Naive thymus-derived CD4-positive, alpha-beta T cell (primary cell): Measurements from ENCODE around the gene FGF3. TPM values are rescaled to one million over a fixed set of nuclear protein-coding genes. Genes with fewer than 3 reads are reported as not detected.

ENCODE experiments used
- ATAC-seq: fragments of 150-1000 bp; cut with Tn5 transposase; 2 replicates; pipeline ENCODE4 v1.10.0; 2021; ENCODE audit warnings: mild to moderate bottlenecking, moderate library complexity
- CTCF ChIA-PET: fragments of 350-600 bp; sonication (Branson Sonifier 250); formaldehyde crosslinking; loops from one replicate; lab custom pipeline; 2021; ENCODE audit warnings: antibody characterized with exemption; lab: Charles Lee
- POLR2A ChIA-PET: fragments of 350-600 bp; sonication (Branson Sonifier 250); formaldehyde crosslinking; loops from one replicate; lab custom pipeline; 2021; ENCODE audit warnings: antibody characterized with exemption, inconsistent platforms; lab: Charles Lee
- DNase-seq, 9 donors: peaks; one replicate each; pipeline versions ENCODE4 v3.0.0 to v3.0.0-alpha.2; 2020 to 2022; ENCODE audit warnings: mixed read lengths in 1 of 9
- H3K27ac ChIP-seq: one replicate; pipeline ENCODE4 v1.7.0; 2013; ENCODE audit warnings: mild to moderate bottlenecking, low read depth, low read length, moderate library complexity
- H3K27me3 ChIP-seq, 2 donors: one replicate each; pipeline ENCODE4 v1.7.0; 2013; ENCODE audit warnings: low read length in 2 of 2, mild to moderate bottlenecking in 2 of 2, moderate library complexity in 2 of 2; ENCODE audit not compliant: control insufficient read depth in 2 of 2, insufficient read depth in 2 of 2
- H3K36me3 ChIP-seq, 3 experiments: 1 replicate in 2 of 3; 2 replicates in 1 of 3; pipeline ENCODE4 v1.7.0; 2013; ENCODE audit warnings: low read length in 3 of 3, mild to moderate bottlenecking in 3 of 3, moderate library complexity in 1 of 3; ENCODE audit not compliant: insufficient read depth in 3 of 3, control insufficient read depth in 2 of 3
- H3K4me1 ChIP-seq, 2 donors: one replicate each; pipeline ENCODE4 v1.7.0; 2013; ENCODE audit warnings: low read length in 2 of 2, mild to moderate bottlenecking in 2 of 2, moderate library complexity in 1 of 2; ENCODE audit not compliant: control insufficient read depth in 2 of 2, insufficient read depth in 2 of 2
- H3K4me3 ChIP-seq: 2 replicates; pipeline ENCODE4 v1.7.0; 2013; ENCODE audit warnings: mild to moderate bottlenecking, low read length
- H3K9me3 ChIP-seq, 3 experiments: 1 replicate in 2 of 3; 2 replicates in 1 of 3; pipeline ENCODE4 v1.7.0; 2013; ENCODE audit warnings: low read length in 3 of 3; ENCODE audit not compliant: control insufficient read depth in 2 of 3
- H3K27ac Mint-ChIP-seq, 9 donors: one replicate each; pipeline ENCODE4 v1.8.0; 2020 to 2022; ENCODE audit warnings: mixed read lengths in 9 of 9, mild to moderate bottlenecking in 8 of 9, moderate library complexity in 5 of 9, inconsistent platforms in 2 of 9
- H3K27me3 Mint-ChIP-seq, 5 donors: one replicate each; pipeline ENCODE4 v1.8.0; 2021 to 2022; ENCODE audit warnings: mixed read lengths in 5 of 5, mild to moderate bottlenecking in 1 of 5
- H3K36me3 Mint-ChIP-seq, 5 donors: one replicate each; pipeline ENCODE4 v1.8.0; 2020 to 2022; ENCODE audit warnings: mixed read lengths in 5 of 5, mild to moderate bottlenecking in 3 of 5, inconsistent platforms in 1 of 5
- H3K4me1 Mint-ChIP-seq, 7 donors: one replicate each; pipeline ENCODE4 v1.8.0; 2020 to 2022; ENCODE audit warnings: mixed read lengths in 7 of 7, mild to moderate bottlenecking in 3 of 7, inconsistent platforms in 1 of 7
- H3K4me3 Mint-ChIP-seq, 10 donors: one replicate each; pipeline ENCODE4 v1.8.0; 2020 to 2022; ENCODE audit warnings: mild to moderate bottlenecking in 10 of 10, mixed read lengths in 10 of 10, moderate library complexity in 6 of 10, inconsistent platforms in 2 of 10
- H3K9me3 Mint-ChIP-seq, 11 donors: one replicate each; pipeline ENCODE4 v1.8.0; 2020 to 2022; ENCODE audit warnings: mixed read lengths in 11 of 11, mild to moderate bottlenecking in 4 of 11, inconsistent platforms in 1 of 11, moderate library complexity in 1 of 11
- intact Hi-C, 2 donors: fragments of 100-400 bp; cut with micrococcal nuclease; formaldehyde crosslinking; loops; one replicate each; pipeline ENCODE4 v1.15.1; 2023
- polyA plus RNA-seq, 2 donors: library from polyadenylated mRNA; unstranded; fragments of 300-500 nt; fragmentation: Illumina TruSeq; gene quantifications; one replicate each; pipeline ENCODE4 v1.2.3, GENCODE V29; 2021
- total RNA-seq, 6 experiments: library from RNA in 5 of 6; stranded (reverse) in 5 of 6; gene quantifications; 1 replicate in 5 of 6; 2 replicates in 1 of 6; pipeline ENCODE4 v1.2.3 and lab custom pipeline; 2021 to 2026

The FGF3 gene
- total and polyA plus RNA-seq, 7 experiments from 2014 or later: not detected

DNA sequence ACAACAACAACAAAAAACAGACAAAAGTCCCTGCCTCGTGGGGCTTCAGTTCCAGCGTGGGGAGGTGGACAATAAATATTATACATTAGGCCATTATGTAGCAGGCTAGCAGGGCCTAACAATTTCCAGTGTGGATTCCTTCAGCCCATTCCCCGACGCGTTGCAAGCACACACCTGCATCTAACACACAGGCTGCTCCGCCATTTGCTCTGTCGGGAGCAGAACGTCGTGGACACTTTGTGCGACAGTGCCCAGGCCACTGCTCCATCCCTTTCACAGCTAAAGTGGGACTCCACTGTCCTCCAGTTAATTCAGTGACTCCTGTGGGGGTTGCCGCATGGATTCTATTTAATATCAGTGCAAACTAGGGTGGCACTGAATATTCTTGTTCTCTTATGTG, 10.9 kb upstream of the FGF3 start:
- Mint-ChIP-seq H3K27me3 (peaks cover 13 to 40% (median 21%) of the 10 kb centered on the region in 5 donors), H3K9me3 (no peaks in the 10 kb centered on the region), H3K4me1 (peaks cover 0 to under 1% (median 0%) of the 10 kb centered on the region in 7 donors), H3K4me3 (no peak overlapping the region), H3K36me3 (no peaks in the 10 kb centered on the region), H3K27ac (no peak overlapping the region)
- Histone ChIP-seq H3K4me1 (no peaks in the 10 kb centered on the region), H3K27me3 (peaks cover 0 to 3% of the 10 kb centered on the region in 2 donors), H3K36me3 (no peaks in the 10 kb centered on the region), H3K9me3 (no peaks in the 10 kb centered on the region), H3K4me3 (no peak overlapping the region), H3K27ac (no peak overlapping the region)
- intact Hi-C loops: no loop called here
- ChIA-PET POLR2A (no interaction called here), CTCF (no interaction called here)
- no peak for DNase-seq
- ATAC-seq: no peak

DNA sequence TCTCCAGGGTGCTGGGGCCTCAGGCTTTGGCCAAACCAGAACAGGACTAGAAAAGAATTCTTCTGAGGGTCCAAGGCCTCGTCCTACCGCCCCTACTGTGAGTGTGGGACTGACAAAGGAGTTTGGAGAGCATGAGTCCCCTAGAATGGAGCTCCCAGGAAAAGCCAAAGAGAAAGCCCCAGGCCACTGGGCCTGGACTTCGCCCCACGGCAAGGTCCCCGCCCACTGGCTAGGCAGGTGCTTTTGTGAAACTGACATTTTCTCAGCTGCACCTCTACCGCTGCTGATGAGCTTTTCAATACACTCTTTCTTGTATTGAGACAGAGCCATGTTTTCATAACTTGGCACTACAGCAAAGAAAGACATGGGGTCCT, 9.7 kb upstream of the FGF3 start:
- ChIA-PET CTCF (no interaction called here), POLR2A (no interaction called here)
- no peaks in the 10 kb centered on the region for H3K36me3 Mint-ChIP-seq
- Histone ChIP-seq H3K27me3 (no peaks in the 10 kb centered on the region), H3K9me3 (no peaks in the 10 kb centered on the region), H3K36me3 (no peaks in the 10 kb centered on the region), H3K27ac (no peak overlapping the region), H3K4me1 (no peaks in the 10 kb centered on the region), H3K4me3 (no peak overlapping the region)
- ATAC-seq (no peak), DNase-seq (no peak)
- no peak overlapping the region for H3K4me3 Mint-ChIP-seq
- intact Hi-C loops: loop anchor here in 1 of 2 donors (10.0 kb wide), 1 partner anchor 124 kb away; the partner anchor contains the start of gene FGF19
- H3K9me3 Mint-ChIP-seq: no peaks in the 10 kb centered on the region
- H3K27ac Mint-ChIP-seq: no peak overlapping the region
- H3K27me3 Mint-ChIP-seq: peaks cover 12 to 34% (median 17%) of the 10 kb centered on the region in 5 donors
- H3K4me1 Mint-ChIP-seq: no peaks in the 10 kb centered on the region

DNA sequence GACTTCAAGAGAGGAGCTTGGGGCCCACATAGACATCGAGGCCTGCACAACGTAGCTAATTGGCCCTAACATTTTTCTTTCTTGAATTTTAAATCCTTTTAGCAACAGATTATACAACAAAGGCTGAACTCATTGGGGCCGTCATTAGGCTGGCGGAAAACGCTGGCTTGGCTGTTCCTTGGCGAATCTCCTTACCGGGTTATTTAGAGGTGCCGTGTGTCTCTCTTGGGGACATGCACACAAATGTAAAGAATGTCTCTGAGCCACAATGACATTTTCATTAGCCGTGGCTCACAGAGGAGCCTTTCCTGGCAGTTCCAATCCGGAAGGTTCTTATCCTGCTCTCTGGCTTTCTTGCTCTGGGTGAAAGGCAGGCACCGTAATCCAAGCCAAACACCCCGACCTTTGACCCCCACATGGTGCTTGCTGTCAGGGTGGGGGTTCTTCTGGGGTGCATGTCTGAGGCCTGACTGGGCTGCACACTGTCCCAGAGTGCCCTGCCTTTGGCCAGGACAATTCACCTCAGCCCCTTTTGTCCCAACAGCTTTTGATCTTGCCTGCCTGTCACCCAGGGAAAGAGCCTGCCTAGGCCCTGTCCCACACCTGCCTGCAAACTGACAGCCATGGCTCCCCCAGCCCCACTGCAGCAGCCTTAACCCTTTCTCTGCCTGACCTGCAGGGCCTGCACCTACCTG, 9.2 kb upstream of the FGF3 start:
- no peak overlapping the region for H3K4me3 Mint-ChIP-seq
- H3K36me3 ChIP-seq: no peaks in the 10 kb centered on the region
- ChIA-PET CTCF (no interaction called here), POLR2A (no interaction called here)
- H3K27ac ChIP-seq: no peak overlapping the region
- H3K27ac Mint-ChIP-seq: no peak overlapping the region
- no peak for DNase-seq
- no peaks in the 10 kb centered on the region for H3K9me3 Mint-ChIP-seq
- no peaks in the 10 kb centered on the region for H3K9me3 ChIP-seq
- H3K4me3 ChIP-seq: no peak overlapping the region
- intact Hi-C loops: loop anchor here in 1 of 2 donors (10.0 kb wide), 1 partner anchor 124 kb away; the partner anchor contains the start of gene FGF19
- no peaks in the 10 kb centered on the region for H3K27me3 ChIP-seq
- H3K4me1 Mint-ChIP-seq: no peaks in the 10 kb centered on the region
- peaks cover 9 to 30% (median 13%) of the 10 kb centered on the region in 5 donors for H3K27me3 Mint-ChIP-seq
- ATAC-seq: no peak
- no peaks in the 10 kb centered on the region for H3K36me3 Mint-ChIP-seq
- no peaks in the 10 kb centered on the region for H3K4me1 ChIP-seq

DNA sequence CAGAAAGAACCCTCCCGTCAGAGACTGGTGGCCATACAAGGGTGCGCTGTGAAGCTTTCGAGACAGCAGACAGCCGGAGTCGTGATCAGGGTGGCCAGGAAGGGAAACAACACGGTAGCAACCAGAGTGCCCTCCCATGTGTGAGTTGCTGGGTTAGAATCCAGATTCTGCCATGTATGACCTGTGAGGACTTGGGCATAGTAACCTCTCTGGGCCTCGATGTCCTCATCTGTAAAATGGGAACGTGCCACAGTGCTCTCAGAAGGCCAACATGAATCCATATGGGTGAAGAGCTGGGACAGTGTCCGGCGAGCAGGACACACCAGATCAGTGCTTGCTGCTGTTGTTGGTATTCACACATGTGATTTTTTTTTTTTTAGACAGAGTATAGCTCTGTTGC, 7.6 kb upstream of the FGF3 start:
- Histone ChIP-seq H3K36me3 (no peaks in the 10 kb centered on the region), H3K4me3 (no peak overlapping the region), H3K27ac (no peak overlapping the region), H3K27me3 (no peaks in the 10 kb centered on the region), H3K4me1 (no peaks in the 10 kb centered on the region), H3K9me3 (no peaks in the 10 kb centered on the region)
- H3K36me3 Mint-ChIP-seq: no peaks in the 10 kb centered on the region
- DNase-seq (no peak), ATAC-seq (no peak)
- no peak overlapping the region for H3K4me3 Mint-ChIP-seq
- intact Hi-C loops: loop anchor here in 1 of 2 donors (10.0 kb wide), 1 partner anchor 122 kb away; the partner anchor contains the start of gene FGF19
- H3K9me3 Mint-ChIP-seq: no peaks in the 10 kb centered on the region
- peaks cover 5 to 27% (median 8%) of the 10 kb centered on the region in 5 donors for H3K27me3 Mint-ChIP-seq
- ChIA-PET CTCF (no interaction called here), POLR2A (no interaction called here)
- no peak overlapping the region for H3K27ac Mint-ChIP-seq
- H3K4me1 Mint-ChIP-seq: no peaks in the 10 kb centered on the region

DNA sequence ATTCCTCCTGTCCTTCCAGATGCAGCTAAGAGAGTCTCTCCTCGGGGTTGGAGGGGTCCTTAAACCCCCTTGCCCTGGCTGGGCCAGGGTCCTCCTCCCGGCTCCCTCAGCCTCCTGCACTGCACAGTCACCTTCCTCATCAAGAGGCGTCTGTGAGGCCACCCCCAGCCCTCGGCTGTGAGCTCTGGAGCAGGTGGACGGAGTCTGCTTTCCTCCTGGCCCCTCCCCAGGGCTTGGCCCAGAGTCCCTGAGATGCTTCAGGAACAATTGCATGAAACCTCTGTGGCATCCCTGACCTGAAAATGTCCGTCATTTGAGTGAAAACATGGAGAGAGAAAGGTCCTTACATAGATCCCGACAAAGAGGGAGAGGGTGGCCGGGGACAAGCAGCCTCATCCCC, 6.7 kb upstream of the FGF3 start:
- no peaks in the 10 kb centered on the region for H3K4me1 Mint-ChIP-seq
- no peaks in the 10 kb centered on the region for H3K9me3 Mint-ChIP-seq
- no peaks in the 10 kb centered on the region for H3K4me1 ChIP-seq
- no peak overlapping the region for H3K4me3 ChIP-seq
- H3K4me3 Mint-ChIP-seq: no peak overlapping the region
- no peaks in the 10 kb centered on the region for H3K27me3 ChIP-seq
- ChIA-PET POLR2A (no interaction called here), CTCF (no interaction called here)
- no peaks in the 10 kb centered on the region for H3K9me3 ChIP-seq
- intact Hi-C loops: loop anchor here in 1 of 2 donors (10.0 kb wide), 1 partner anchor 121 kb away; the partner anchor contains the start of gene FGF19
- H3K36me3 ChIP-seq: no peaks in the 10 kb centered on the region
- no peak overlapping the region for H3K27ac ChIP-seq
- no peak for DNase-seq
- no peak overlapping the region for H3K27ac Mint-ChIP-seq
- H3K27me3 Mint-ChIP-seq: peaks cover 5 to 31% (median 11%) of the 10 kb centered on the region in 5 donors
- no peak for ATAC-seq
- H3K36me3 Mint-ChIP-seq: no peaks in the 10 kb centered on the region

DNA sequence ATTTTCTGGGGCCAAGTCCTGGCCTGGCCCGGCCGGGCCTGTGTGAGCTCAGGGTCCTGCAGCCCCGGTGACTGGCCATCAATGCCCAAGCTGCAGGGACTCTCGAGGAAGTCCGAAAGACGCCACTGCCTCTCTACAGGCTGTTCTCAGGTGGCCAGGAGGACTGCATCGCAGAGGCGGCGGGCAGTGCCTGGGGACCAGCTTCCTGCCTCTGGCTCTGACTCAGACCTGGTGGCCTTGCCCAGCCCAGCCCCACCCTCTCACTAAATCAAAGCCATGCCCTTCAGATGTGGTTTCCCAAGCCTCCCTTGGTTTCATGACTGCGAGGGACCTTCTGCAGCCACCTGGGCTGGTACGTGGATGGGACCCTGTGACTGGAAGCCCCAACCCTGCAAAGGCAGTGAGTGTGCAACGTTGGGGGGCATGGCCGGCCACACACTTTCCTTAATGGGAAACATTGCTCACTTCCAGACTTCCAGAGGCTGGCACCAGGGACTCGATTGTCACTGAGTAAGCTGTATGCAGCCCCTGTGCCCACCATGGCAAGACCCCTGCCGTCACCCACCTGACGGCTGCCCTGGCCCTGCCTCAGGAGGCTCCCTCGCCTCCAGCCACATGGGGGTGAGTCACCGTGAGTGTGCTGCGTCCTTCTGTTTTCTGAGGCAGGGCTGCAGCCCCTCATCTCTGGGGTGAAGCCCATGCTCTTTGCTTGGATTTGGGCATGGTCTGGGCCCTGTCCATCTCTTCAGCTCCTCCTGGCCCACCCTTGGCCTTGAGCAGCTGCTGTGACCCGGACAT, 6.0 kb upstream of the FGF3 start:
- no peaks in the 10 kb centered on the region for H3K36me3 Mint-ChIP-seq
- no peaks in the 10 kb centered on the region for H3K9me3 Mint-ChIP-seq
- no peak for DNase-seq
- H3K27ac Mint-ChIP-seq: no peak overlapping the region
- H3K4me3 ChIP-seq: no peak overlapping the region
- no peak overlapping the region for H3K27ac ChIP-seq
- H3K36me3 ChIP-seq: no peaks in the 10 kb centered on the region
- ChIA-PET POLR2A (no interaction called here), CTCF (no interaction called here)
- no peak for ATAC-seq
- H3K9me3 ChIP-seq: no peaks in the 10 kb centered on the region
- no peaks in the 10 kb centered on the region for H3K4me1 ChIP-seq
- no peaks in the 10 kb centered on the region for H3K4me1 Mint-ChIP-seq
- H3K4me3 Mint-ChIP-seq: no peak overlapping the region
- no peaks in the 10 kb centered on the region for H3K27me3 ChIP-seq
- H3K27me3 Mint-ChIP-seq: peaks cover 5 to 38% (median 17%) of the 10 kb centered on the region in 5 donors
- intact Hi-C loops: loop anchor here in 1 of 2 donors (10.0 kb wide), 1 partner anchor 120 kb away; the partner anchor contains the start of gene FGF19
